Aortic smooth muscle cell (primary cell): ENCODE data around the gene C19orf12. TPM values are rescaled to one million over a fixed set of nuclear protein-coding genes. Genes with fewer than 3 reads are reported as not detected.

Experiments
- total RNA-seq: library from RNA; depleted of rRNA; stranded (reverse); fragments of >200 nt; gene quantifications from 2 replicates; pipeline ENCODE4 v1.2.3, GENCODE V29; 2014

C19orf12 gene
- total RNA-seq = 17.0 and 19.0 TPM in 2 replicates

DNA sequence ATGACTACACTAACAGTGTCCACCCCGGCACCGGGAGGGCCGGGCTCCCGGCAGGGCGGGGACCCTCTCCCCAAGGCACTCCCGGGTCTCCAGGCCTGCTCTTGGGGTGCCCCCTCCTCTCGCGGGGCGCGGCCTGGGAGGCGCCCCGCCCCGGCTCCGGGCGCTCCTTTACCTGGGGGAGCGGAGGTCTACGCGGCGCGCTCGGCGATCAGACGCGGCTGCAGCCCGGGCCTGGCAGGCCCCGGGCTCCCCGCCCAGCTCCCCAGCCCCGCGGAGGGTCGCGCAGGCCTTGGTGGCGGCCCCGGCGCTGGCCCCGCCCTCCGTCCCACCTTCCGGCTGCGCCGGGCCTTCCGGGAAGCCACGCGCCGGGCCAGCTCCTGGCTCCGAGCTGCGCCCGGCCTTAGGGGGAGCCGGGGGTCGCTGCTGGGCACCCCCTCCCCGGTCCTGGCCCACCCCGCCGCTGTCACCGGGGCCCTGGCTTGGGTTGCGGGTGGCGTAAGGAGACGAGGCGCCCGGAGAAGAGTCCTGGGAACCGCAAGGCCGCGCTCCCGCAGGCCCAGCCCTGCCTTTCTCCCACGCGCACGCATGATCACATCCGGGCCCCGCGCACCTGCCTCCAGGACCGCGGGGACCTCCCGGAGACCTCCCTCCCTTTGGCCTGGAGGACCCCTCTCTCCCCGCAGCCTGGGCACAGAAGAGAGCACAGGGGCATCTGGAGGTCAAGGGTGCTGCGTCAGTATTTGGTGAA, at the start of gene C19orf12:
Gene C19orf12 (minus strand): TSS at position 309 of the 748 bp plus-strand sequence. CDS start 6,848 bp downstream, outside the sequence.

DNA sequence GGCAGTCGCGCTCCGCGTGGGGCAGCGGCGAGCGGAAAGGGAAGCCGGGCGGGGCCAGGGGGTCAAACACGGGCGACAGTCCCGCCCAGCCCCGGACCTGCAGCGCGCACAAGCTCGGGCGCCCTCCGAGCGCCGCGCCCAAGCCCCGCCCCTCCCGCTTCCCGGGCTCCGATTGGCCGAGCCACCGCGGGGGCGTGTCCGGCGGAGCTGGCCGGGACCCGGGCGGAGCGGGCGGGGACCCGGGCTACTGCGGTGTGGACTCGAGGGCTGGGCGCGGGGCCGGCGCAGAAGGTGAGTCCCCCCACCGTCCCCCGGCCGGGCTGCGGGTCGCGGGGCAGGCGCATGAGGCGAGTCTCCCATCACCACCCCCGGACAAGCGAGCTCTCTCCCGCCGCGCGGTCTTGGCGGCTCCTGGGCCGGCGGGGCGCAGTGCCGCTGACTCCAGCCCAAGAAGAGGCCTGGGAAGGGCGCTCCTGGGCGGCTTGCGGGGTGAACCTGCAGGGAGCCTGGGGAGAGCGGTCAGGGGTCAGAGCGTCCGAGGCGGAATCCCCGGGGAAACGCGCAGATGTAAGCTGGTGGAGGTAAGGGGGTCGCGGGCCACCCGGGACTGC, 49.7 kb downstream of the C19orf12 start, which contains the start of gene PLEKHF1:
Gene PLEKHF1 (plus strand): TSS at position 247 of the 611 bp plus-strand sequence. CDS start 8,379 bp downstream, outside the sequence.

Other genes with a start within 250 kb of the C19orf12 start
- gene VSTM2B, start 189.3 kb downstream of the C19orf12 start, total RNA-seq = not detected in 2 replicates
- gene POP4, start 109.0 kb downstream of the C19orf12 start, total RNA-seq = 85.6 and 96.6 TPM in 2 replicates
- gene PLEKHF1, start 49.8 kb downstream of the C19orf12 start, total RNA-seq = 27.5 and 30.0 TPM in 2 replicates
- 2.9 and 5.4 TPM in 2 replicates for gene CCNE1, start 96.7 kb upstream of the C19orf12 start, total RNA-seq
- 60.6 and 63.5 TPM in 2 replicates for gene URI1, start 227.0 kb upstream of the C19orf12 start, total RNA-seq